Liver (tissue), 9 donors: ENCODE measurements around the gene BPIFB1. TPM values are rescaled to one million over a fixed set of nuclear protein-coding genes. Genes with fewer than 3 reads are reported as not detected.

ENCODE experiments used
- DNase-seq: peaks from one replicate; pipeline ENCODE4 v3.0.0-alpha.2; 2017; ENCODE audit warnings: low spot score
- H3K27ac ChIP-seq, 2 donors: one replicate each; pipeline ENCODE4 v1.7.0; 2013; ENCODE audit warnings: inconsistent platforms in 2 of 2, low read length in 2 of 2, control low read depth in 1 of 2, low read depth in 1 of 2, mild to moderate bottlenecking in 1 of 2
- H3K27me3 ChIP-seq, 4 donors: one replicate each; pipeline versions ENCODE4 v1.6.1 to v1.7.0; 2013; ENCODE audit warnings: low read length in 3 of 4, inconsistent platforms in 1 of 4, mild to moderate bottlenecking in 1 of 4, moderate library complexity in 1 of 4; ENCODE audit not compliant: control insufficient read depth in 4 of 4, insufficient read depth in 4 of 4
- H3K36me3 ChIP-seq, 4 donors: one replicate each; pipeline versions ENCODE4 v1.6.1 to v1.7.0; 2013; ENCODE audit warnings: low read length in 3 of 4, mild to moderate bottlenecking in 3 of 4, low read depth in 1 of 4, moderate library complexity in 1 of 4; ENCODE audit not compliant: control insufficient read depth in 4 of 4, insufficient read depth in 3 of 4
- H3K4me1 ChIP-seq, 4 donors: one replicate each; pipeline versions ENCODE4 v1.6.1 to v1.7.0; 2013; ENCODE audit warnings: low read length in 3 of 4, mild to moderate bottlenecking in 3 of 4, moderate library complexity in 1 of 4; ENCODE audit not compliant: control insufficient read depth in 4 of 4, insufficient read depth in 4 of 4
- H3K4me3 ChIP-seq, 3 donors: one replicate each; pipeline versions ENCODE4 v1.6.1 to v1.7.0; 2013; ENCODE audit warnings: low read length in 3 of 3, control low read depth in 1 of 3, low read depth in 1 of 3, mild to moderate bottlenecking in 1 of 3
- H3K9ac ChIP-seq, 2 donors: one replicate each; pipeline ENCODE4 v1.7.0; 2013; ENCODE audit warnings: low read length in 2 of 2, mild to moderate bottlenecking in 2 of 2, moderate library complexity in 2 of 2, control low read depth in 1 of 2, low read depth in 1 of 2
- H3K9me3 ChIP-seq, 4 donors: one replicate each; pipeline versions ENCODE4 v1.6.1 to v1.7.0; 2013; ENCODE audit warnings: low read length in 3 of 4; ENCODE audit not compliant: control insufficient read depth in 4 of 4
- CTCF ChIP-seq: fragments of 150-350 bp; IDR thresholded peaks from 2 replicates; pipeline ENCODE4 v1.5.1; 2017; ENCODE audit warnings: improper control_type of control experiment, low read depth, low read length; ENCODE audit not compliant: missing input control
- EGR1 ChIP-seq, 2 donors: IDR thresholded peaks; 2 replicates each; pipeline ENCODE4 v1.6.1; 2016 to 2018; ENCODE audit warnings: antibody characterized with exemption in 2 of 2, low read depth in 2 of 2
- FOXA1 ChIP-seq: IDR thresholded peaks from 2 replicates; pipeline ENCODE4 v1.6.1; 2016; ENCODE audit warnings: antibody characterized with exemption
- FOXA2 ChIP-seq: IDR thresholded peaks from 2 replicates; pipeline ENCODE4 v1.6.1; 2016; ENCODE audit warnings: antibody characterized with exemption
- GABPA ChIP-seq, 2 donors: IDR thresholded peaks in 1 of 2; conservative IDR thresholded peaks in 1 of 2; 2 replicates each; pipeline ENCODE4 v1.6.1; 2016; ENCODE audit warnings: antibody characterized with exemption in 2 of 2, mild to moderate bottlenecking in 1 of 2, moderate library complexity in 1 of 2
- HNF4A ChIP-seq, 2 donors: conservative IDR thresholded peaks; 2 replicates each; pipeline ENCODE4 v1.6.1; 2016; ENCODE audit warnings: antibody characterized with exemption in 2 of 2, mild to moderate bottlenecking in 2 of 2
- HNF4G ChIP-seq: IDR thresholded peaks from 2 replicates; pipeline ENCODE4 v1.6.1; 2016; ENCODE audit warnings: antibody characterized with exemption
- JUND ChIP-seq, 2 donors: IDR thresholded peaks; 2 replicates each; pipeline ENCODE4 v1.6.1; 2016; ENCODE audit warnings: antibody characterized with exemption in 2 of 2
- NR2F2 ChIP-seq: IDR thresholded peaks from 2 replicates; pipeline ENCODE4 v1.6.1; 2016; ENCODE audit warnings: antibody characterized with exemption
- RAD21 ChIP-seq, 2 donors: IDR thresholded peaks; 2 replicates each; pipeline ENCODE4 v1.6.1; 2016; ENCODE audit warnings: antibody characterized with exemption in 2 of 2, mild to moderate bottlenecking in 2 of 2
- REST ChIP-seq: IDR thresholded peaks from 2 replicates; pipeline ENCODE4 v1.6.1; 2016; ENCODE audit warnings: antibody characterized with exemption, mild to moderate bottlenecking
- RXRA ChIP-seq, 2 donors: IDR thresholded peaks; 2 replicates each; pipeline ENCODE4 v1.6.1; 2017 to 2018; ENCODE audit warnings: antibody characterized with exemption in 2 of 2, mild to moderate bottlenecking in 1 of 2
- TAF1 ChIP-seq: conservative IDR thresholded peaks from 2 replicates; pipeline ENCODE4 v1.6.1; 2016; ENCODE audit warnings: antibody characterized with exemption, mild to moderate bottlenecking
- YY1 ChIP-seq: IDR thresholded peaks from 2 replicates; pipeline ENCODE4 v1.6.1; 2016; ENCODE audit warnings: antibody characterized with exemption, mild to moderate bottlenecking
- WGBS: extraction: QIAGEN DNeasy Blood & Tissue Kit; methylation state at CpG from one replicate; pipeline ENCODE4 v1.1.7; 2013; 5-methylcytosine and 5-hydroxymethylcytosine counted together
- polyA plus RNA-seq, 2 donors: library from polyadenylated mRNA; stranded (reverse) in 1 of 2; unstranded in 1 of 2; fragments of 200-250 nt in 1 of 2; fragments of >200 nt in 1 of 2; fragmentation: Nextera tagmentation in 1 of 2; extraction: Ambion mirVana in 1 of 2; gene quantifications; one replicate each; pipeline versions ENCODE4 v1.2.1 to v1.2.3, GENCODE V29; 2013 to 2015
- total RNA-seq, 2 donors: library from RNA; depleted of rRNA; stranded (reverse); fragments of >200 nt; gene quantifications; one replicate each; pipeline ENCODE4 v1.2.3, GENCODE V29; 2014
- TF ChIP-seq, protein P1 (sequence below): IDR thresholded peaks from 2 replicates; pipeline ENCODE4 v1.6.1; 2016; ENCODE audit warnings: antibody characterized with exemption
- TF ChIP-seq, protein P2 (sequence below): IDR thresholded peaks from 2 replicates; pipeline ENCODE4 v1.6.1; 2016; ENCODE audit warnings: antibody characterized with exemption
- donor health status: healthy.
- donor health status: healthy.
- donor health status: healthy.
- donor health status: healthy.
- donor health status: healthy.

The BPIFB1 gene
- total and polyA plus RNA-seq, 4 donors, result 0.08 to 0.13 TPM; not detected in 2

- TF ChIP-seq REST (no peak), FOXA2 (no peak), HNF4G (no peak), GABPA (IDR thresholded peaks at IDR 0.05 in 1 of 2, conservative IDR thresholded peaks at IDR 0.05 in 1 of 2) (no peak)
- TF ChIP-seq, protein P1, sequence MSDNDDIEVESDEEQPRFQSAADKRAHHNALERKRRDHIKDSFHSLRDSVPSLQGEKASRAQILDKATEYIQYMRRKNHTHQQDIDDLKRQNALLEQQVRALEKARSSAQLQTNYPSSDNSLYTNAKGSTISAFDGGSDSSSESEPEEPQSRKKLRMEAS, result no peak
Measured at GRCh38 chr20:33311011-33311410, 28.0 kb downstream of the BPIFB1 start (continued).

DNA sequence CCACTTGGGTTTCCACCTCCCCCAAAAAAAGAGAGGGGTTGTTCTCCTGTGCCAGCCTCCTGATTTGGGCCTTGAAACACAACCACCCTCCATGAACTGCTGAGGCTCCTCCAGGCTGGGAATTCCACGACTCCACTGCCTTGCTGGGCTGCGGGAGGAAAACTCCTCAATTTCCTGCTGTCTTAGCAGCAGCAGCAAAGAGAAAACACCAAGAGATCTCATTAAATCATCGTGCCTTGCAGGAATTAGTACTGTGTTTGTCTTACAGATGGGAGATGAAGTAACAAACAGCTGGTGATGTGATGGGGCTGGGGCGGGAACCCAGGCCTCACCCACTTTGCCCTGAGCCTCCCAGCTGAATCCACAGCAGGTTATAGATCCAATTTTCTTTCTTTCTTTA, 29.0 kb downstream of the BPIFB1 start:
- H3K4me1 ChIP-seq, result no peaks in the 10 kb centered on the region
- DNase-seq, result no peak
- H3K36me3 ChIP-seq, result no peaks in the 10 kb centered on the region
- H3K27ac ChIP-seq, result no peak overlapping the region
- 74% methylated on average over 4 of the region's 4 CpGs for WGBS
- TF ChIP-seq HNF4A (conservative IDR thresholded peaks at IDR 0.05), result no peak
- no peak for TF ChIP-seq EGR1 (IDR thresholded peaks at IDR 0.05; ENCODE audit: low read depth in 2 of 2)
- TF ChIP-seq JUND (IDR thresholded peaks at IDR 0.05), result no peak
- no peak for TF ChIP-seq CTCF
- no peak for TF ChIP-seq REST
- TF ChIP-seq YY1, result no peak
- no peak for TF ChIP-seq RXRA (IDR thresholded peaks at IDR 0.05)
- no peak for TF ChIP-seq NR2F2
- TF ChIP-seq FOXA1, result no peak
- no peak for TF ChIP-seq RAD21 (IDR thresholded peaks at IDR 0.05)
- no peak for TF ChIP-seq HNF4G
- TF ChIP-seq, protein P1, result no peak
- no peak for TF ChIP-seq TAF1
- TF ChIP-seq, protein P2, sequence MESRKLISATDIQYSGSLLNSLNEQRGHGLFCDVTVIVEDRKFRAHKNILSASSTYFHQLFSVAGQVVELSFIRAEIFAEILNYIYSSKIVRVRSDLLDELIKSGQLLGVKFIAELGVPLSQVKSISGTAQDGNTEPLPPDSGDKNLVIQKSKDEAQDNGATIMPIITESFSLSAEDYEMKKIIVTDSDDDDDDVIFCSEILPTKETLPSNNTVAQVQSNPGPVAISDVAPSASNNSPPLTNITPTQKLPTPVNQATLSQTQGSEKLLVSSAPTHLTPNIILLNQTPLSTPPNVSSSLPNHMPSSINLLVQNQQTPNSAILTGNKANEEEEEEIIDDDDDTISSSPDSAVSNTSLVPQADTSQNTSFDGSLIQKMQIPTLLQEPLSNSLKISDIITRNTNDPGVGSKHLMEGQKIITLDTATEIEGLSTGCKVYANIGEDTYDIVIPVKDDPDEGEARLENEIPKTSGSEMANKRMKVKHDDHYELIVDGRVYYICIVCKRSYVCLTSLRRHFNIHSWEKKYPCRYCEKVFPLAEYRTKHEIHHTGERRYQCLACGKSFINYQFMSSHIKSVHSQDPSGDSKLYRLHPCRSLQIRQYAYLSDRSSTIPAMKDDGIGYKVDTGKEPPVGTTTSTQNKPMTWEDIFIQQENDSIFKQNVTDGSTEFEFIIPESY, result no peak
- H3K27me3 ChIP-seq, result no peaks in the 10 kb centered on the region
- H3K9me3 ChIP-seq, result no peaks in the 10 kb centered on the region
- no peak overlapping the region for H3K9ac ChIP-seq
- no peak overlapping the region for H3K4me3 ChIP-seq
